ENCODE data around the gene NRIP3.
"Not testable (repeated sequence)": the region's sequence is repeated elsewhere in the genome, so short reads cannot be mapped to it uniquely, and the experiment has no call there.

Gene NRIP3

DNA sequence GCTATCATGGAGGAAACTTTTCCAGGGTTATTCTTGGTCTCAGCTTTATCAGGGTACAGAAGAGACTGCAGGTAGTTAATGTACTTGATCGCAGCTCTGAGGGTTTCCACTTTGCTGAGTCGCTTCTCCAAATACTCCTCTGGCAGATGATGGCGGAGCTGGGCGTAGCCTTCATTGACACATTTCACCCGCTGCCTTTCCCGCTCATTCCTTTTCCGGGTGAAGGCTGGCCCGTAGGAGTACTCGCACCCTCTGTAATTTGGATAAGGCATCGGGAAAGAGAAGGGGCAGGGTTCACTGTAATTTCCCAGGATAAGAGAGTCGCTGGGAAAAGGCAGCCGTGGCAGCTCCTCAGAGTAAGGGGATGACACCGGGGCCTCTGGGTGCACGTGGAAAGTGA, 66.1 kb downstream of the NRIP3 start:
- no peak overlapping the region for H3K4me3 ChIP-seq (ENCODE audit: low read length)
- H3K9me3 ChIP-seq (ENCODE audit: insufficient read depth, low read depth, low read length): no peaks in the 10 kb centered on the region
- no peak overlapping the region for H3K27ac ChIP-seq (ENCODE audit: low read length)
- H3K36me3 ChIP-seq (ENCODE audit: insufficient read depth, low read depth, low read length): no peaks in the 10 kb centered on the region
- no peak overlapping the region for H3K9ac ChIP-seq (ENCODE audit: low read depth, low read length)
- H3K27me3 ChIP-seq (ENCODE audit: insufficient read depth, low read length): no peaks in the 10 kb centered on the region
- peaks cover 5% of the 10 kb centered on the region for H3K4me1 ChIP-seq (ENCODE audit: insufficient read depth, low read length)

DNA sequence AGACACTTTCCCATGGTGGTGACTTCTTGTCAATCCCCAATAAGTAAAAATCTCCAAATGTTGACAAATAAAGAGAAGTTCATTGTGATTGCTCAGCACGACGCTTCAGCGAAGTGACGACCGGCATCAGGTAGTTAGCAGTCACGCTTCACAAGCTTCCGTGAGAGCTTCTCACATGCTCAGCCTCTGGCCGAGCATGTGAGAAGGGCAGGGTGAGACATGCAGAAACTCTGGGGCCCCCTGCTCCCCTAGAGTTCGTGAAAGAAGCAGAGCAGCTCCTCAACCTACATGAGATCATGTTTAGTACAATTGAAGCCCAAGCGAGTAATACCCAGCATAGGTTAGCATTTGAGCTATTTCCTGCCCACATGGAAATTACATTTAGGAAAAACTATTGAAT, 66.6 kb downstream of the NRIP3 start:
- no peaks in the 10 kb centered on the region for H3K27me3 ChIP-seq (ENCODE audit: insufficient read depth, low read length)
- no peaks in the 10 kb centered on the region for H3K36me3 ChIP-seq (ENCODE audit: insufficient read depth, low read depth, low read length)
- H3K9me3 ChIP-seq (ENCODE audit: insufficient read depth, low read depth, low read length): no peaks in the 10 kb centered on the region
- H3K27ac ChIP-seq (ENCODE audit: low read length): no peak overlapping the region
- no peak overlapping the region for H3K9ac ChIP-seq (ENCODE audit: low read depth, low read length)
- no peak overlapping the region for H3K4me3 ChIP-seq (ENCODE audit: low read length)
- peaks cover 9% of the 10 kb centered on the region for H3K4me1 ChIP-seq (ENCODE audit: insufficient read depth, low read length)

DNA sequence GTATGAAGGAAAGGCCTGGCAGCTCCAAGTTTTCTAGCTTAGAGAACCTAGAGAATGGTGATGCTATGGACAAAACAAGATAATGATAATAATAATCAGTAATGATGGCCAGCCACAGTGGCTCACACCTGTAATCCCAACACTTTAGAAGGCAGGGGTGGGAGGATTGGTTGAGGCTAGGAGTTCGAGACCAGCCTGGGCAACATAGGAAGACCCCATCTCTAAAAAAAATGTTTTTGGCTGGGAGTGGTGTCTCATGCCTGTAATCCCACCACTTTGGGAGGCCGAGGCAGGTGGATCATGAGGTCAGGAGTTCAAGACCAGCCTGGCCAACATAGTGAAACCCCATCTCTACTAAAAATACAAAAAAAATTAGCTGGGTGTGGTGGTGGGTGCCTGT, 68.0 kb downstream of the NRIP3 start:
- not testable (repeated sequence) for H3K9ac ChIP-seq (ENCODE audit: low read depth, low read length); H3K4me1 ChIP-seq (ENCODE audit: insufficient read depth, low read length); H3K9me3 ChIP-seq (ENCODE audit: insufficient read depth, low read depth, low read length); H3K4me3 ChIP-seq (ENCODE audit: low read length); H3K36me3 ChIP-seq (ENCODE audit: insufficient read depth, low read depth, low read length); H3K27me3 ChIP-seq (ENCODE audit: insufficient read depth, low read length); H3K27ac ChIP-seq (ENCODE audit: low read length)

DNA sequence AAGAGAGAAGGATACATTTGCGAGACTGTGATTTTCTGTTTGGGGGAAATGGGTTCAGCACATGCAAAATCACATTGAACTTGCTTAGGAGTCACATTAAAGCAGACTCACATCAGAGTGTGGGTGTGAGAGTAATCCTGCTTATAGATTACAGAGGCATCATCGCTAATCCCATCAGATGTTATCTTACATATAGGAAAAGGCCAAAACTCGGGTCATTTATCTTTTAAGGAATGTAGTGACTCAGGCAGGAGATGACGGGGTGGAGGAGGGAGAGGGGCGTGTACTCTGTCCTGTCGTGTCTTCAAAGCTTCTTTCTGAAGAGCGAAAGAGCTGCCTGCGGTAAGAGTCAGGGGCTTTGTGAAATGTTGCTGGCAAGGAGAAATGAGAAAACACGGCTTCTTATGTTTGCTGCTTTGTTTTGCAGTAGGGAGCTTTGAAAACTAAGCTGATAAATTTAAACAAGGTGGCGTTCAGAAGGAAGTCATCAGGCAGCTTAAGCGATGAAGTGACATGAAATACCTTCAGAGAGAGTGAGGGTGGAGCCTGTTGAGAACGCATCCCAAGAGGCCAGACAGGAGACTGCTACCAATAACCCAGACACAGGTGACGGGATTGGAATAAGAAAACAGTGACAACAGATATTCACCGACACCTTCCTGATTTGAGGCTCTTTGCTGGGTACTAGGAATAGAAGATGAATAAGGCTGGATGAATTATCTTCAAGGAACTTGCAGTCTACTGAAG, 68.9 kb downstream of the NRIP3 start:
- H3K27ac ChIP-seq (ENCODE audit: low read length): no peak overlapping the region
- no peak overlapping the region for H3K4me3 ChIP-seq (ENCODE audit: low read length)
- H3K9ac ChIP-seq (ENCODE audit: low read depth, low read length): no peak overlapping the region
- H3K27me3 ChIP-seq (ENCODE audit: insufficient read depth, low read length): no peaks in the 10 kb centered on the region
- H3K36me3 ChIP-seq (ENCODE audit: insufficient read depth, low read depth, low read length): no peaks in the 10 kb centered on the region
- no peaks in the 10 kb centered on the region for H3K9me3 ChIP-seq (ENCODE audit: insufficient read depth, low read depth, low read length)
- H3K4me1 ChIP-seq (ENCODE audit: insufficient read depth, low read length): peaks cover 9% of the 10 kb centered on the region

DNA sequence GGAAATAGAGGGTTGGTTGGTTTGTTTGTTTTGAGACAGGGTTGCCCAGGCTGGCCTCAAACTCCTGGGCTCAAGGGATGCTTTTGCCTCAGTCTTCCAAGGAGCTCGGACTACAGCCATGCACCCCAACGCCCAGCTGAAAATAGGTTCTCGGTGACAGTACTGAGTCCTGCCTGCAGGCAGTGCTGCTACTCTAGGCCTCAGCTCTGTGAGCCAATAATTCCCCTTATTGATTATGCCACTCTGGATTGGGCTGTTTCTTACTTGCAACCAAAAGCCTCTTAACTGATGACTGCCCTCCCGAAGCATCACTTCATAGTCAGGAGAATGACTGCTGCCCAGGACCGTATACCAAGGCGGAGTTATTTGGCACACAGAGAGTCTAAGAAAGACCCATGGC, 69.9 kb downstream of the NRIP3 start:
- no peak overlapping the region for H3K27ac ChIP-seq (ENCODE audit: low read length)
- no peak overlapping the region for H3K4me3 ChIP-seq (ENCODE audit: low read length)
- H3K4me1 ChIP-seq (ENCODE audit: insufficient read depth, low read length): peaks cover 9% of the 10 kb centered on the region
- H3K9me3 ChIP-seq (ENCODE audit: insufficient read depth, low read depth, low read length): no peaks in the 10 kb centered on the region
- H3K9ac ChIP-seq (ENCODE audit: low read depth, low read length): no peak overlapping the region
- no peaks in the 10 kb centered on the region for H3K27me3 ChIP-seq (ENCODE audit: insufficient read depth, low read length)
- H3K36me3 ChIP-seq (ENCODE audit: insufficient read depth, low read depth, low read length): no peaks in the 10 kb centered on the region

DNA sequence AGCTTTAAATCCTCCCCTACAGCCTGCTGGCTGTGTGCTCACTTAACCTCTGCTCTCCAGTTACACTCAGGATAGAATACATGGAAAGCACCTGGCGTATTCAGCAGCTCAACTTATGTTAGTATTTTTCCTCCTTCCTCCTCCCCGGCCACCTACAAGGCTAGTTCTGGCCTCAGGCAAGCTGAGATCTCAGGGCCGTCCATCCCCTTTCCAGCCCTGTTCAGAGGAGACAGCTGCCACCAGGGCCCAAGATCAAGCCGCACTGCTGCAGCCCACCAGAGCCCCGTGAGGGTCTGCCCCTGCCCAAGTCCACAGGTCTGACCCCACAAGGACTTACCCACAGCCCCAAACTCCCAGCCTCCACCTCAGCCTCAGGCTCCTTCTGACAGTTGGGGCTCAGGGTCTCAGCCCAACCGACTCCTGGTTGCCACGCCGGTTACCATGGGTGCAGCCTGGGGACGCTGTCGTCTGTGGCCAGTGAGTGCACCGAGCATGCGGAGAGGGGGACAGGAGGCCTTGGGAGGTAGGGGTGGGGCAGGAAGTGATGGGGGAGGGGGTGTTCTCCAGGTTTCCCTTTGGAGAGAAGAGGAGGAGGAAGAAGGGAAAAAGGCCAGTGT, 71.1 kb downstream of the NRIP3 start, which contains the start of gene C11orf16:
Gene C11orf16, minus strand, starts transcription at position 384 of the 617 bp plus-strand sequence. CDS start 639 bp downstream, outside the sequence.
- Histone ChIP-seq H3K9ac (ENCODE audit: low read depth, low read length) (no peak within 1 kb of the TSS), H3K4me3 (ENCODE audit: low read length) (no peak within 1 kb of the TSS), H3K36me3 (ENCODE audit: insufficient read depth, low read depth, low read length) (no peaks in the 10 kb centered on the region), H3K27me3 (ENCODE audit: insufficient read depth, low read length) (no peaks in the 10 kb centered on the region), H3K4me1 (ENCODE audit: insufficient read depth, low read length) (peaks cover 9% of the 10 kb centered on the region), H3K27ac (ENCODE audit: low read length) (no peak within 1 kb of the TSS), H3K9me3 (ENCODE audit: insufficient read depth, low read depth, low read length) (no peaks in the 10 kb centered on the region)
